ENCODE data around the gene DUSP10. TPM values are rescaled to one million over a fixed set of nuclear protein-coding genes. Genes with fewer than 3 reads are reported as not detected.

The DUSP10 gene
- total RNA-seq, 2 donors from 2014 or later, result 95.6 to 107 TPM

DNA sequence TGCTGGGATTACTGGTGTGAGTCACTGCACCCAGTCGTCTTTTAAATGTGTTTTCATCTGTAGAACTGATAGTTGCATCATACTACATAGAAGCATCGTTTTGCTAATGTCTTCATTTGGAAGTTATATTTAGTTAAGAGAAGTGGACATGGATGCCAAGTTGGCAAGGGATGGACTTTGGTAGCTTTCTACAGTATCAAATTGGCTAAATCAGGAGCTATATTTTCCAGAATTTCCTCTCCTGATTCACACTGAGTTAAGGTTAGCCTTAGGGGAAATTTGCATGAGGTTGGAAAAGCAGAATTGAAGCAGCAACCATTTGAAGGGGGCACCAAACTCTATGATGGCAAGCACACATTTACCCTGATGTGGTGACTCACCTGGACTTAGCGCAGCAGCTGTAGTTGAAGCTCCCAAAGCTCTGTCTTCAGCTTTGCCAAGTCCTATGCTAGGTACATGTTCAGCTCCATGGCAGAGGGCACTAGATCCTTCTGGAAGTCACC lies 43.9 kb downstream of the DUSP10 start:
- H3K9me3 ChIP-seq (ENCODE audit: control insufficient read depth, low read length, poor library complexity, severe bottlenecking), result no peaks in the 10 kb centered on the region
- Mint-ChIP-seq H3K36me3 (ENCODE audit: low read depth) (peaks cover 7% of the 10 kb centered on the region), H3K4me1 (peaks cover 11% of the 10 kb centered on the region), H3K4me3 (no peak overlapping the region), H3K27ac (peak overlapping the region; percentile 79), H3K27me3 (no peaks in the 10 kb centered on the region)
- DNase-seq (no peak), ATAC-seq (peak; percentile 34)

DNA sequence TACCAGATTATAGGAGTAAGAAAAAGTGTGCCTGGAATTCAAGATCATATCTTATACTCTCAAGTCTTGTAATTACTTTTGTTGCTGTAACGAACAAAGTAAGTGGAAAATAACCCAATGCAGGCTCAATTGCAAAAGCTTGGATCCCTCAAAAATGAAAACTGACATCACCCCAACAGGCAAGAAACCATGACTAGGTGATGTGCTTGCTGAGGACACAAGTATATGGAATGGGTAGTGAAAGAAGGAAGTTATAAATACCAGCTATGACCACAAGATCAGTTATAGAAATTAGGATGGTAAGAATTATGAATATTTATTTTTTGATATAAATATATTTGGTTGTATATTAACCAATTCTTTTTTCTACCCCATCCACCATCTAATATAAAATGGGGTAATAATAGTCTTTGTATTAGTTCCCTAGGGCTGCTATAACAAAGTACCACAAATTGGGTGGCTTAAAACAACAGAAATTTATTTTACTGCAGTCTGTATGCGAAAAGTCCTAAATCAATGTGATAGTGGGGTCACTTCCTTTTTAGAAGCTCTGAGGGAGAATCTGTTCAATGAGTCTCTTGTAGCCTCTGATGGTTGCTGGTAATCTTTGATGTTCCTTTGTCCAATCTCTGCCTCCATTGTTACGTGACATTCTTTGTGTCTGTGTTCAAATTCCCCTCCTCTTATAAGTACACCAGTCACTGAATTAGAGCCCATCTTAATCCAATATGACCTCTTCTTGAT lies 45.0 kb downstream of the DUSP10 start:
- Mint-ChIP-seq H3K36me3 (ENCODE audit: low read depth) (peaks cover 3% of the 10 kb centered on the region), H3K27me3 (no peaks in the 10 kb centered on the region), H3K4me3 (no peak overlapping the region), H3K27ac (peak overlapping the region; percentile 79), H3K4me1 (peaks cover 11% of the 10 kb centered on the region)
- ATAC-seq, result no peak
- H3K9me3 ChIP-seq (ENCODE audit: control insufficient read depth, low read length, poor library complexity, severe bottlenecking), result no peaks in the 10 kb centered on the region
- DNase-seq, result no peak

DNA sequence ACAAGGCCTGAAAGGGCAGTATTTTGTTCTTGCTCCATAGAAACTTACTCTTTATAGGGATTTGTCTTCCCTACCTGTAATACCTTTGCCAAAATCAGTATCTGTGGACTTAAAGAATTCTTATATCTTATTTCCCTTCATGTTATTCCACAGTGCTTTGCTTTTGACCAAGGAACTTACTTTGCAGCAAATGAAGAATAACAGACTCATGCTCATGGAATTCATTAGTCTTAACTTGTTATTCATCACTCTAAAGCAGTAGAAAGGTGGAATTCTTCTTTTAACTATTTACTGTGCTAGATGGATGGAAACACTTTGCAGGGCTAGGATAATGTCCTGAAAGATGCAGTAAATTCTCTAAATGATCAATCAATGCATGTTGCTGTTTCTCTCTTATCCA lies 45.9 kb downstream of the DUSP10 start:
- Mint-ChIP-seq H3K4me1 (peaks cover 9% of the 10 kb centered on the region), H3K27me3 (no peaks in the 10 kb centered on the region), H3K27ac (no peak overlapping the region), H3K4me3 (no peak overlapping the region), H3K36me3 (ENCODE audit: low read depth) (peaks cover 3% of the 10 kb centered on the region)
- H3K9me3 ChIP-seq (ENCODE audit: control insufficient read depth, low read length, poor library complexity, severe bottlenecking), result no peaks in the 10 kb centered on the region
- DNase-seq (no peak), ATAC-seq (no peak)

DNA sequence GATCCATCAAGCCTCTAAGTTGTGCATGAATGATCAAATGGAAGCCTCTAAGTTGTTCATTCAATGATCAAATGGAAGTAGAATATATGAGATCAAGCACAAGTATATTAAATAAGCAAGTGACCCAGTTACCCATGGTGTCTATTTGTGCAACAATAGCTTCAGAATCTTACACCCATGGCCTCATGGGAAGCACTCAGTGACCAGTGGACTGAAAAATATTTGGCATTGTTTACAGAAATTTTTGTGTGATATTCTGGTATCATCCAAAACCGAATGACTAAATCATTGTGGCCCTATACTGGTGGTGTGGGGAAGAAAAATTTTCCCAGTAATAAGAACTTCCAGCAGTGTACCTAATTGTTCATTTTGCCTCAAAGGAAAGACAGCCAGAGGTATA lies 46.6 kb downstream of the DUSP10 start:
- no peaks in the 10 kb centered on the region for H3K27me3 Mint-ChIP-seq
- no peak for DNase-seq
- no peaks in the 10 kb centered on the region for H3K9me3 ChIP-seq (ENCODE audit: control insufficient read depth, low read length, poor library complexity, severe bottlenecking)
- H3K4me1 Mint-ChIP-seq, result peaks cover 9% of the 10 kb centered on the region
- H3K4me3 Mint-ChIP-seq, result no peak overlapping the region
- ATAC-seq, result no peak
- H3K27ac Mint-ChIP-seq, result no peak overlapping the region
- peaks cover 3% of the 10 kb centered on the region for H3K36me3 Mint-ChIP-seq (ENCODE audit: low read depth)

DNA sequence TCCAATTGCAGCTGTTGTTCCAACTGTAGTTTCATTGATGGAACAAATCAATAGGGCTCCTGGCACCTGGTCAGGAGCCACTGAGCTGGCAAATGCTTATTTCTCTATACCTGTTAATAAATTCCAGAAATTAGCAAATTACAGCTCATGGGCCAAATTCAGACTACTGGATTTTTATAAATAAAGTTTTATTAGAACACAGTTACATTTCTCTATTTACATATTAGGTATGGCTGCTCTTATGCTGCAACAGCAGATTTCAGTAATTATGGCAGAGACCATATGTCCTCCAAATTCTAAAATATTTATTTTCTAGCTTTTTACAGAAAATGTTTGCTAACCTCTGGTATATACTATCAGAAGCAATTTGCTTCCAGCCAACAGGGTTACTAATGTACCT lies 47.8 kb downstream of the DUSP10 start:
- ATAC-seq (no peak), DNase-seq (no peak)
- peaks cover 8% of the 10 kb centered on the region for H3K4me1 Mint-ChIP-seq
- H3K27ac Mint-ChIP-seq, result no peak overlapping the region
- H3K9me3 ChIP-seq (ENCODE audit: control insufficient read depth, low read length, poor library complexity, severe bottlenecking), result no peaks in the 10 kb centered on the region
- H3K4me3 Mint-ChIP-seq, result no peak overlapping the region
- H3K36me3 Mint-ChIP-seq (ENCODE audit: low read depth), result peaks cover 3% of the 10 kb centered on the region
- H3K27me3 Mint-ChIP-seq, result no peaks in the 10 kb centered on the region

DNA sequence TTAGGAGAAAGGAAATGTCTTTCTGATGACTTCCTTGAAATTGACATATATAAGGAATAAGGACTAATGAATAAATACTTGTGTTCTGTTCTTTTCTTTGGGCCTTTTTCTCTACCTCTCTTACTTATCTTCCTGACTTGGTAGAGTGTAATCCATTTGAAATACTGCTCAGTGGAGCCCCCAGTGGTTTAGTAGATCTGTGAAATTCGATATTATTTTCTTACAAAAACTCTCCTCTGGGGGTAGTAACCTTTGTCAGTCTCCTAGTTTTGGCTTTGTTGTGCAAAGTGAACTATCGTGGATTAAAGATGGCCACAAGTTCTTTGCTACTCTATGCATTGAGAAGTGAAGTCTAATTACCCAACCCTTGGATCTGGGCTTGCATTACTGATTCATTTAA lies 48.8 kb downstream of the DUSP10 start:
- ATAC-seq (no peak), DNase-seq (no peak)
- Mint-ChIP-seq H3K27ac (no peak overlapping the region), H3K36me3 (ENCODE audit: low read depth) (no peaks in the 10 kb centered on the region), H3K27me3 (no peaks in the 10 kb centered on the region), H3K4me3 (no peak overlapping the region), H3K4me1 (peaks cover 4% of the 10 kb centered on the region)
- H3K9me3 ChIP-seq (ENCODE audit: control insufficient read depth, low read length, poor library complexity, severe bottlenecking), result no peaks in the 10 kb centered on the region

DNA sequence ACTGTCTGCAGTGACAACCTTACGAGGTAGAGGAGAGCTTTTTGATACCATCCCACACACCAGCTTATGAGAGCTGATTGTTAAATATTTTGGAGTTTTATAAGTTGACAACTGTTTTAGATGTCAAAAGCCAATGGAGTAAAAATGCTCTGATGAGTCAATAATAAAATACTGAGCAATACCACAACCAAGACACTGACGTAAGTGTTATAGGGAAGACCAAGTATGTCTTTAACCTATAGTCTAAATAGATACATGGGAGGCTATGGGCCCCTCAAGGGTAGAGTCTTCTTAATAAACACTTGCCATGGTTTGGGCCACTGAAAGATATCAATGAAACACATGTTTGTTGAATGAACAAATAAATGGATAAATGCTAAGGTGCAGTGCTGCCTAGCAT lies 49.2 kb downstream of the DUSP10 start:
- no peak for DNase-seq
- ATAC-seq, result no peak
- peaks cover 4% of the 10 kb centered on the region for H3K4me1 Mint-ChIP-seq
- no peak overlapping the region for H3K4me3 Mint-ChIP-seq
- no peak overlapping the region for H3K27ac Mint-ChIP-seq
- H3K27me3 Mint-ChIP-seq, result no peaks in the 10 kb centered on the region
- no peaks in the 10 kb centered on the region for H3K9me3 ChIP-seq (ENCODE audit: control insufficient read depth, low read length, poor library complexity, severe bottlenecking)
- no peaks in the 10 kb centered on the region for H3K36me3 Mint-ChIP-seq (ENCODE audit: low read depth)

DNA sequence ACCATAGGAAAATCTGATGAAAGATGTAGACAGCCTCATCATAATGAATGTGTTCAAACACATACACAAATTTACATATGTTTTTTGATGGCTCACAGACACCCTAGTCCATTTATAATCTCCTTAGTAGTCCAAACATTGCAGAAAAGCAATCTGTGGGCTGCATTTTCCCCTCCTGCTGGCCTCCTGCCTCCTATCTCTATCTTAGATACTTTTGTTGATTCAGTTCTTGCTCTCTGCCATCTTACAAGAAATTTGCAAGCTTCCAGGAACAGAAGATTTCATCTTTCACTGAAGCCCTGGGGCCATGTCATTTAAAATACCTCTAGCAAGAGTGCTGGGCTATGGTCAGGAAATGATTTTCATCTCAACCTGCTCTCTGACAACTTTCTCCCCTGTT lies 50.6 kb downstream of the DUSP10 start:
- Mint-ChIP-seq H3K27ac (no peak overlapping the region), H3K27me3 (no peaks in the 10 kb centered on the region), H3K4me3 (no peak overlapping the region), H3K4me1 (peaks cover 4% of the 10 kb centered on the region), H3K36me3 (ENCODE audit: low read depth) (no peaks in the 10 kb centered on the region)
- ATAC-seq, result no peak
- DNase-seq, result no peak
- no peaks in the 10 kb centered on the region for H3K9me3 ChIP-seq (ENCODE audit: control insufficient read depth, low read length, poor library complexity, severe bottlenecking)

DNA sequence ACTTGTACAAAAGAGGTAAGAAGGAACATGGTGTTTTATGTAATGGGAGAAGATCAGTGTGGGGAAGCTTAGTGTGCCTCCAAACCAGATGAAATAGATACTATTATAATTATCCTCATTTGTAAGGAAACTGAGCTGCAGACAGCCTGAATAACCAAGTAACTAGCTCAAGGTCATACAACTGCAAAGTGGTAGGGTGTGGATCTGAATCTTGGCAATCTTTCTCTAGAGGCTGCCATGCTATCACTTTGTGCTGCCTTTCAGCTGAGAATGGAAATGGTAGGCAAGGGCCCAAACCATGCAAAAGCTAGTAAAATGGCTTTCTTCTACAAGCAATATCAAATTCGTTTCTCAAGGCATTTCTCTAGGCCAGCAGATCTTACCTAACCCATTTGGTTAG lies 51.0 kb downstream of the DUSP10 start:
- no peaks in the 10 kb centered on the region for H3K27me3 Mint-ChIP-seq
- no peak overlapping the region for H3K27ac Mint-ChIP-seq
- ATAC-seq (no peak), DNase-seq (no peak)
- H3K4me1 Mint-ChIP-seq, result peaks cover 4% of the 10 kb centered on the region
- H3K9me3 ChIP-seq (ENCODE audit: control insufficient read depth, low read length, poor library complexity, severe bottlenecking), result no peaks in the 10 kb centered on the region
- H3K4me3 Mint-ChIP-seq, result no peak overlapping the region
- no peaks in the 10 kb centered on the region for H3K36me3 Mint-ChIP-seq (ENCODE audit: low read depth)

DNA sequence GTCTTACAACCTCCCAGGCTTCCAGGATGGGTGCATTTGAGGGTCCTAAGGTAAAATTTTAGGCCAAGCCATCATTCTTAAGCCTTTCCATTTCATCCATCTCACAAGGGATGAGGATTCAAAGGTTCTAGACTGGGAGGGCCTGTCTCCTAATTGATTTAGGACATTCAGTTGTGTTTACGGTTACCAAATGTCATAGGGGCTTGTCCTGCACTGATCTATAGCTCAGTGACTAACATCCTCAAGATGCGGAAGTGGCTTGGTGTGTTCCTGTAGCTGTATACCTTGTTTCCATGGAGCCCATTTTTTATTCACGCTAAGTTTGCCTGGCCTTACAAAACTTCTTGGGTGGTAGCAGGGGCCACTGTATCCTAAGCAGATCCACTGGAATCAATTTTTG lies 52.8 kb downstream of the DUSP10 start:
- Mint-ChIP-seq H3K4me3 (peak overlapping the region; percentile 47), H3K27ac (peak overlapping the region; percentile 70), H3K4me1 (peaks cover 4% of the 10 kb centered on the region), H3K36me3 (ENCODE audit: low read depth) (no peaks in the 10 kb centered on the region), H3K27me3 (no peaks in the 10 kb centered on the region)
- DNase-seq, result no peak
- ATAC-seq, result peak; percentile 81
- H3K9me3 ChIP-seq (ENCODE audit: control insufficient read depth, low read length, poor library complexity, severe bottlenecking), result no peaks in the 10 kb centered on the region

DNA sequence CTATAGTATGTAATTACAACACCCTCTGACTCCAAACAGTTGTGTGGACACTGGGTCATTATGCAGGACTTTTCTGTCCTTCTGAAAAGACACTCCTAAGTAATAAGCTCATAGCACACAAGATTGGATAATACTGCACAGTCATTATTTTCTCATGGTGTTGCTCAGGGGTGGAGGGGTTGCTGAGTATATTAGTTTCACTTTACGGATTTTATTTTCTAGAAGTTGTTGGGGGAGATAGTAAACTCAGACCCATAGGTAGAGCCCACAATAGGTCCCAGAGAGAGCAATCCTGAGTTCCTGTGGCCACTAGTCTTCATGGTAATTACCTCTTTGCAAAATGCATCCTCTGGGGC lies 53.4 kb downstream of the DUSP10 start:
- Mint-ChIP-seq H3K27ac (peak overlapping the region; percentile 70), H3K27me3 (no peaks in the 10 kb centered on the region), H3K4me1 (peaks cover 4% of the 10 kb centered on the region), H3K4me3 (peak overlapping the region; percentile 31), H3K36me3 (ENCODE audit: low read depth) (no peaks in the 10 kb centered on the region)
- DNase-seq, result no peak
- no peaks in the 10 kb centered on the region for H3K9me3 ChIP-seq (ENCODE audit: control insufficient read depth, low read length, poor library complexity, severe bottlenecking)
- no peak for ATAC-seq

DNA sequence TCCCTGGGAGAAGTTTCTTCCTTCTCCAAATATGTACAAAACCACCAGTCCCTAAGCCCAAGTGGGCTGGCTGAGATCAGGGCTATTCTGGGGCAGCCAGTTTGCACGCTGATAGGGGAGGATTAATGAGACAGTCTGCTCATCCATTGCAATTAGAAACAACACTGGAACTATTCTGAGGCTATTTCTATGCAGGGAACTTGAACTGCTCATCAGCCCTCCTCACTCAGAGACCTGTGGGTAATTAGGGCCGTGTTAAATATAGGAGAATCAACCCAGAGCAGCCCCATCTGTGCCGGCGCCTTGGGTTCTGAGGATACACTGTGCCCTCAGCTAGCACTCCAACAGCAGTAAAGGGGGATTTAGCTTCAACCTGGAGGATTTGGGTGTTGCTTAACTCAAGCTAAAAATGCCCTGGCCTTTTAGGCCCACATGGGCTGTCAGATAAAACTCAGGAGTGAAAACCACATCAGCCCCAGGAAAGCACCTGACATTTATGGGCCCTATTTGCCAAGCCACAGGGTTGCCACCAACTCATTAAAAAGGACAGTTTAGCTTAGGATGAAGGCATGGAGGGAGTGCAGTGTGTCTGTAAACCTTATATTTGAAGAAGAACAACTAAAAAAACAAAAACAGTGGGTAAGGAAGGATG lies 53.9 kb downstream of the DUSP10 start:
- Mint-ChIP-seq H3K27me3 (no peaks in the 10 kb centered on the region), H3K4me1 (peaks cover 4% of the 10 kb centered on the region), H3K27ac (peak overlapping the region; percentile 70), H3K4me3 (peak overlapping the region; percentile 31), H3K36me3 (ENCODE audit: low read depth) (no peaks in the 10 kb centered on the region)
- ATAC-seq (no peak), DNase-seq (no peak)
- no peaks in the 10 kb centered on the region for H3K9me3 ChIP-seq (ENCODE audit: control insufficient read depth, low read length, poor library complexity, severe bottlenecking)

DNA sequence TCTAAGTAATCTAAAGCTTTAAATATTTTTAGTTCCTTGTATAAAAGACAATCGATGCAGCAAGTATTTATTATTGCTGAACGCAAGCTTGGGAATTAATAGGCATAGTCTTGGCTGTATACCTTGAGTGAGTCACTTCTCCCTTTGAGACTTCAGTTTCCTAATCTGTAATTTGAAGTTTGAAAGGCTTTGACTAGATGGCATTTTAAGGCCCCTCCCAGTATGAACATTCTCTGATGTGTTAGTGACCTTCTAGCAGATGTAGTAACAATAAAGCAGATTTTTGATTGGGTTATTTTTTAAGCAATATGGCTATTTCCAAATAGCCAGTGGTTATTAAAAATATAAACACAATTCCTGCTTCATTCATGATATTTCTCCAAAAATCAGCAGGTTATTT lies 58.2 kb downstream of the DUSP10 start:
- no peaks in the 10 kb centered on the region for H3K9me3 ChIP-seq (ENCODE audit: control insufficient read depth, low read length, poor library complexity, severe bottlenecking)
- Mint-ChIP-seq H3K36me3 (ENCODE audit: low read depth) (no peaks in the 10 kb centered on the region), H3K4me3 (no peak overlapping the region), H3K27me3 (no peaks in the 10 kb centered on the region), H3K27ac (no peak overlapping the region), H3K4me1 (peaks cover 4% of the 10 kb centered on the region)
- DNase-seq (no peak), ATAC-seq (no peak)

DNA sequence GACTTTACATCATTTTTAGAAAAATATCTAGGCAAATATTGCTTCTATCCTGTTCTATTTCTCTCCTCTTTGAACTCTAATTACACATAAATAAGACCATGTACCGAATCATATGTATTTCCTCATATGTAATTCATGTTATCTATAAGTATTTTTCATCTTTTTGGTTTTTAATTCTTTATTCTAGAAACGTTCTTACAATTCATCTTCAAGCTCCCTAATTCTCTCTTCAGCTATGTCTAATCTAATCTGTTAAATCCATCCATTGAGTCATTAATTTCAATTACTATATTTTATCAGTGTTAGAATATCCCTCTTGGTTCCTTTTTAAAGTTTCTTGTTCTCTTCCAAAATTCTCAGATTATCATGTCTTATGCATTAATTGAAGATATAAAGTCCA lies 61.8 kb downstream of the DUSP10 start:
- DNase-seq, result no peak
- no peaks in the 10 kb centered on the region for H3K9me3 ChIP-seq (ENCODE audit: control insufficient read depth, low read length, poor library complexity, severe bottlenecking)
- H3K4me1 Mint-ChIP-seq, result peaks cover 4% of the 10 kb centered on the region
- H3K36me3 Mint-ChIP-seq (ENCODE audit: low read depth), result peaks cover 2% of the 10 kb centered on the region
- no peaks in the 10 kb centered on the region for H3K27me3 Mint-ChIP-seq
- no peak for ATAC-seq
- H3K4me3 Mint-ChIP-seq, result no peak overlapping the region
- no peak overlapping the region for H3K27ac Mint-ChIP-seq
